Ectodermal cell (in vitro differentiated cells): ENCODE results near the gene RSAD2.

Experiments
- H3K27ac ChIP-seq: 2 replicates; pipeline ENCODE4 v1.7.0; 2013; ENCODE audit warnings: mild to moderate bottlenecking, low read depth, low read length; ENCODE audit not compliant: insufficient read depth, poor library complexity, severe bottlenecking
- H3K27me3 ChIP-seq: 2 replicates; pipeline ENCODE4 v1.7.0; 2013; ENCODE audit warnings: mild to moderate bottlenecking, low read length; ENCODE audit not compliant: insufficient read depth, control insufficient read depth, poor library complexity, severe bottlenecking
- H3K36me3 ChIP-seq: one replicate; pipeline ENCODE4 v1.7.0; 2013; ENCODE audit warnings: low read length; ENCODE audit not compliant: control insufficient read depth, insufficient read depth
- H3K4me1 ChIP-seq: one replicate; pipeline ENCODE4 v1.7.0; 2013; ENCODE audit warnings: low read length; ENCODE audit not compliant: control insufficient read depth, insufficient read depth
- H3K4me3 ChIP-seq: 2 replicates; pipeline ENCODE4 v1.7.0; 2013; ENCODE audit warnings: low read depth, low read length, control low read depth; ENCODE audit not compliant: insufficient read depth
- H3K9me3 ChIP-seq: 2 replicates; pipeline ENCODE4 v1.7.0; 2013; ENCODE audit warnings: mild to moderate bottlenecking, low read length, moderate library complexity; ENCODE audit not compliant: control insufficient read depth
- WGBS, 2 experiments: methylation state at CpG; one replicate each; pipeline ENCODE4 v1.1.7; 2013; ENCODE audit warnings: missing lambda C conversion rate in 2 of 2; 5-methylcytosine and 5-hydroxymethylcytosine counted together

RSAD2 gene

DNA sequence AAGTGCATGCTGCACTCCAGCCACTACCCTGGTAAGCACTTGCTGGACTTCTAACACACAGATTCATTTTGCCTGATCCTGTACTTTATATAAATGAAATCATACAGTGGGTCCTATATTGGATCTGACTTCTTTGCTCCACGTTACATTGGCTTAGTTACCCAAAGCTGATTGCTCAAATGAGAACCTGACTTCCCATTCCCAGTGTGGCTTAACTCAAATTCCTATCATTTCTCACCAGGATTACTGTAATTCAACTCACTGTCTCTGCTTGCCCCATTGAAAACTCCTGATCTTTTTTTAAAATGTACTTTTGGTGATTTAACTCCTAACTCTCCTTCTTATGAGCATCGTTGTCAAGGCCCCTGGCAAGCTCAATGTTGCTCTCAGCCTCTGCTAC is 1.4 kb downstream of the RSAD2 start:
- H3K4me3 ChIP-seq, result no peak overlapping the region
- no peak overlapping the region for H3K27ac ChIP-seq
- H3K36me3 ChIP-seq, result no peaks in the 10 kb centered on the region
- H3K27me3 ChIP-seq, result no peaks in the 10 kb centered on the region
- peaks cover 2% of the 10 kb centered on the region for H3K9me3 ChIP-seq
- H3K4me1 ChIP-seq, result no peaks in the 10 kb centered on the region
- 85 to 97% methylated on average over 2 of the region's 2 CpGs for WGBS, 2 experiments

DNA sequence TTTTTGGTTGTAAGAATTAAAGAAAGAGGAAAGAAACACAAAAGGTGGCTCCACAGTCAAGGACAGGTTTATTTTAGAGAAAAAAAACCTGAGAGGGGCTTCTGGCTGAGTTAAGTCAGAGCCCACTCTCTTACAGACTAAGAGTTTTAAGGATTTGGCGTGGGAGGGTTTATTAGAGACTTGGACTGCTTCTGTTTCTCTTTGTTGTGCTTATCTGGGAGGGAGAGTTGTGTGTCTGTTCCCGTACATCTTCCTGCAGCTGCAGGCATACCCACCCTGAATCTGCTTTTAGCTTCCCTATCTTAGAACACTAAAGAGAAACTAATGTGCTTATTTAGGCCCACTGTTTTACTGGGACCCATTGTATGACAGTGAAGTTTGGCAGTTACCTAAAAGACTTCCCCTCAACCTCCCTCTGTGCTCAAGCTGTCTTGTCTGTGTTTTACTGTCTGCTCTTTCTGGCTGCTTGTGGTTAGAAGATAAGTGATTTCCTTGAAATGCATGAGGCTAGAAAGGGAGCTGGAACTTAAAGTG is 2.7 kb downstream of the RSAD2 start:
- peaks cover 2% of the 10 kb centered on the region for H3K9me3 ChIP-seq
- no peak overlapping the region for H3K27ac ChIP-seq
- H3K36me3 ChIP-seq, result no peaks in the 10 kb centered on the region
- no peak overlapping the region for H3K4me3 ChIP-seq
- 78 to 86% methylated on average over 2 of the region's 2 CpGs for WGBS, 2 experiments
- H3K27me3 ChIP-seq, result no peaks in the 10 kb centered on the region
- no peaks in the 10 kb centered on the region for H3K4me1 ChIP-seq

DNA sequence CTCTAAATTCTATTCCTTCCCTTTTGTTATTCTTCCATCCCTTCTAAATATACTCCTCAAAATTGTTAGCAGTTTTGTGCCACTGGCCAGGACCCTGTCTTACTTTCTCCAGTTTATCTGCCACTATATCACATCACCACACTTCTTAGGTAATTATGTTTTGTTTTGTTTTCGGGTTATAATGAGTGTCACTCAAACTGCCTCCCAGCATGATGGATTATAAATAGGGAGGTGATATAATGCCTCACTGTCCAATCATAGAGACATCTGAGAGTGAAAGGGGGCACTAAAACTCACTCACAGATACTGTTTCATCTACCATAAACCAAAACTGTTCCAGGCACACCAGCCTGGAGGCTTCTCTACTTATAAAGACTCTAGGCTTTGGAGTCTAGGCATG is 3.5 kb downstream of the RSAD2 start:
- Histone ChIP-seq H3K36me3 (no peaks in the 10 kb centered on the region), H3K27me3 (no peaks in the 10 kb centered on the region), H3K4me3 (no peak overlapping the region), H3K27ac (no peak overlapping the region), H3K9me3 (peaks cover 2% of the 10 kb centered on the region), H3K4me1 (no peaks in the 10 kb centered on the region)
- WGBS, 2 experiments, result no CpG with 5 or more reads among the region's 1 CpG

DNA sequence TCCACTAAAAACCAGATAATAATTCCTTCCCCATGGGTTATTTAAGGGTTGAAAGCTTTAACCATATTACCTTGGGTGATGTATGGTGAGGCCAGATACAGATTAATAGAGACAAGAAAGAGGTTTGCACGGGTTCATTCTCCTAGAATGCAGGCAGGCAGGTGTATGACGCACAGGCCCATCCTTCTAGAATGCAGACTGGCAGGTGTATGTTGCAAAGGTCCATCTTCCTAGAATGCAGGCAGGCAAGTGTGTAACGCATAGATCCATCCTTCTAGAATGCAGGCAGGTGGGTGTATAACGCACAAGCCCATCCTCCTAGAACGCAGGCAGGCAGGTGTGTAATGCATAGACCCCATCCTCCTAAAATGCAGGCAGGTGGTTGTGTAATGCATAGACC is 3.9 kb downstream of the RSAD2 start:
- Histone ChIP-seq H3K36me3 (no peaks in the 10 kb centered on the region), H3K27ac (no peak overlapping the region), H3K9me3 (peaks cover 2% of the 10 kb centered on the region), H3K4me1 (no peaks in the 10 kb centered on the region), H3K27me3 (no peaks in the 10 kb centered on the region), H3K4me3 (no peak overlapping the region)
- WGBS, 2 experiments, result 92 to 93% methylated on average over 5 of the region's 5 CpGs

DNA sequence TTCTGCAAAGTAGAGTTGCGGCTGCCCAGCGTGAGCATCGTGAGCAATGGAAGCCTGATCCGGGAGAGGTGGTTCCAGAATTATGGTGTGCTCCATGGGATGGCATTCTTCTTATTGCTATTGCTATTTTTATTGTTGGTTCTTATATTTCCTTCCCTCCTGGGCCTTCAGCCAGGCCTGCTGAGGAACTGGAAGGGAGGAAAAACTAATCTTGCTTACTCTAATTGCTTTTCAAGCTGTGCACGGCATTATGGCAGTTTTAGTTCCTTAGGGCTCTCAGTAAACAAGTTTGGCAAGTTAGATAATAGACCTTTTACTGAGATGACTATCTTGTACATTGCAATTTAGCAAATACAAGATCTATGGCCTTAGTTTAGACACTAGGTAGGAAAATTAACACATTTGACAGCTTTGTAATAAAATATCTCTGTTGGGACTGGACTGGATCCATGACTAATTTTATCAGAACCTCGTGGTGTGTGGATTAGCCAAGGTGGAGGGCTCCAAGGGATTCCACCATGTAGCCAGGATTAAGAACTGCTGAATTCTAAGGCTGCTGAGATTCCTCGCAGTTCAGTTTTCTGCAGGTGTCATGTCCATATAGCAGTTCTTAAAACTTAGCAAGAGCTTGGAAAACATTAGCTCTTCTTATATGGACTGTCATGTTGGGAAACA is 6.0 kb downstream of the RSAD2 start:
- WGBS, 2 experiments, result 89 to 93% methylated on average over 7 of the region's 7 CpGs
- H3K36me3 ChIP-seq, result no peaks in the 10 kb centered on the region
- no peaks in the 10 kb centered on the region for H3K4me1 ChIP-seq

DNA sequence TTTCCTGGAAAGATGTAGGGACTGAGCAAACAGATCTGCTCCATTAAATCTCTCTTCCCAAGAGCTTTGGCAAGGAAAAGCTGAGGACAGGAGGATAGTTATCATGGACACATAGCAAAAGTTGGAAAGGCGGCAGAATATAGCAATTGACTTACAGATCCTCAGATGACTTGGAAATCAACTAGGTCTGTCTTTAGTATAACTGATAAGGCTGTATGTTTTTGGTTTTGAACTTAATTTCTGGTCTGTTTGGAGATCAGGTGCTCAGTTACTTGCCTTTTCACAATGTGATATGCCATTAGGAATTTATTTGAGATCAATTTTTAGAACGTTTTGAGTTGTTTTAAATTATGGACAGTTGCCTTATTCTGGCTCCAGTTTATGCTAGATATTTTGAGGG is 8.0 kb downstream of the RSAD2 start:
- Histone ChIP-seq H3K27ac (no peak overlapping the region), H3K36me3 (no peaks in the 10 kb centered on the region), H3K4me3 (no peak overlapping the region), H3K4me1 (no peaks in the 10 kb centered on the region), H3K27me3 (no peaks in the 10 kb centered on the region), H3K9me3 (no peaks in the 10 kb centered on the region)
- WGBS, 2 experiments, result 91 to 92% methylated on average over 2 of the region's 2 CpGs

More for the DNA sequence above, 6.0 kb downstream of the RSAD2 start:
- H3K9me3 ChIP-seq, result peaks cover 2% of the 10 kb centered on the region
- H3K27ac ChIP-seq, result no peak overlapping the region
- no peak overlapping the region for H3K4me3 ChIP-seq
- no peaks in the 10 kb centered on the region for H3K27me3 ChIP-seq

DNA sequence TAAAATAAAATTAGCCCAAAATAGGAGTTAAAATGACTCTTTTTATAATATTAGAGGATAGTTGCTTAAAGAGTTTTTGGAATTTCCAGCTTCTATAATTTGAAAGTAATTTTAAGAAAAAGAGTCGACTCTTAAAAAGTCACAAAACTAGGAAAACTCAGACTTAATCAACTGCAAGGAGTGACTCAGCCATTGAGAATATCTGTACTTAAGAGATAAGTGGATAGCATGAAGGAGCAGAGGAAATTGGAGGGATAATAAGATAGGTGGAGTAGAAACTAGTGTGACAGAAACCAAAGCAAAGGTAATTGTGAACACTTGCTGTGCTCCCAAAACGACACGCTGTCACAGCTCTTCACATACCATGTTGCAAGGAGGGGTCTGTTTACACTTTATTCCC is 8.4 kb downstream of the RSAD2 start:
- 91 to 92% methylated on average over 3 of the region's 3 CpGs for WGBS, 2 experiments
- no peaks in the 10 kb centered on the region for H3K27me3 ChIP-seq
- H3K36me3 ChIP-seq, result no peaks in the 10 kb centered on the region
- H3K4me3 ChIP-seq, result no peak overlapping the region
- no peaks in the 10 kb centered on the region for H3K4me1 ChIP-seq
- no peak overlapping the region for H3K27ac ChIP-seq
- H3K9me3 ChIP-seq, result no peaks in the 10 kb centered on the region

DNA sequence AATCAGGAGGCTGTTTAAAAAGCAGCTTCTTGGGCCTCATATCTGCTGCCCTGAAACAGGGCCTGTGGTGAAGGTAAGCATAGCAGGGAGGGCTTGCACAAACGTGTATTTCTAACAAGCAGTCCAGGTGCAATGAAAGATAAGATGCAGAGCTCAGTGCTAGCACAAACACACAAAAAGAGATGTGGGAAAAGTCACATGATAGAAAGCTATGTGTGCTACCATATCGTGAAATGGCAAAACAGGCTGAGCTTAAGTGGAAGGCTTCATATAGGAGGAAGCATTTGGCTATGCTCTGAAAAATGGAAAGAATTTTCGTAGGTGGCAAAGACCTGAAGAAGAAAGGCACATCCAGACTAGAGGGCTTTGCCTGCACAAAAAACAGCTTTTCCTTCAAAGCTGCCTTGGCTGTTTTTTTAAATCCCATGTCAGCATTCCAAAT is 10.2 kb downstream of the RSAD2 start:
- WGBS, 2 experiments, result 82 to 91% methylated on average over 3 of the region's 3 CpGs
- Histone ChIP-seq H3K27me3 (no peaks in the 10 kb centered on the region), H3K4me3 (no peak overlapping the region), H3K27ac (no peak overlapping the region), H3K4me1 (no peaks in the 10 kb centered on the region), H3K9me3 (no peaks in the 10 kb centered on the region), H3K36me3 (no peaks in the 10 kb centered on the region)

DNA sequence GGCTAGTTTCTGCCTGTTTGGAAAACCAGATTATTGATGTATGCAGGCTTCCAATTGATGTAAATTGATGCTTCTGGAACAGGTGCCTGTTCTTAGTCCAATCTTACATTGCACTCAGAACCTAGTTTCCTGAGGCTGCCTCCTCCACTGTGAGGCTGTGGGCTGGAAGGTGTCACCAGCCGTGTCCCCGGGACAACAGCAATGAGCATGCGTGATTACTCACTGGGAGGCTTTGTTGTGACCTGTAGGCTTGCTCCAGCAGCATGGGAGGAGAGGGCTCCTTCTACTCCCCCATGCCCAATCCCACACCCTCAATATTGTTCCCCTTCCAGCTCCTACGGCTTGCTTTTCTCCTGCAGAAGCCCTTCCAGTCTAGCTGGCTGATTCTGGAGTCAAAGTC is 11.1 kb downstream of the RSAD2 start:
- Histone ChIP-seq H3K9me3 (no peaks in the 10 kb centered on the region), H3K4me1 (no peaks in the 10 kb centered on the region), H3K27me3 (no peaks in the 10 kb centered on the region), H3K36me3 (no peaks in the 10 kb centered on the region), H3K27ac (no peak overlapping the region), H3K4me3 (no peak overlapping the region)
- 87 to 94% methylated on average over 4 of the region's 4 CpGs for WGBS, 2 experiments

DNA sequence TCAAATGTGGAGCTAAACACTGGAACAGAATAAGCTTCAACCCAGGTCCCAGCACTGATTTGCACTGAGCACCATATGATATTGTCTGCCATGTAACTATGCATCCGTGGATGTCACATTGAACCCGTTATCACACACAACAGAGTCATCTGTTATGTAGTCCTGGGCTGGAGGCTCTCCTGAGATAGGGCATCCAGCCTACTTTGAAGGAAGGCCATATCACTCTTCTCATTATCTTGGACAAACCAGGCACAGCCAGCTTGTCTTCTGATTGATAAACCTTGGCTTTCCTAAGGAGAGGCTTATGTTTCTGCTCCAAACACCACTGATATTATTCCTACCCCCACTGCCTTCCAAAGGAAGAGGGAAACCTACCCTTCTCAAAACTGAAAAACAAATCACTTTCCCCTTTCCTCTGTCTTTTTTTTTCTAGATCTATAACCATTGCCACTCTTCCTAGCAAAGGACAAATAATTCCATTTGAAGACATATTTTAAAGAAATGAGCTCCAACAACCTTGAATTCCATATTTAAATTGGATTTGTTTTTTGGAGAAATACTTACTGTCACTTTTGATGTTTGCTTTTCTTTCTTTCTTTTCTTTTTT is 16.4 kb downstream of the RSAD2 start:
- Histone ChIP-seq H3K9me3 (no peaks in the 10 kb centered on the region), H3K27me3 (no peaks in the 10 kb centered on the region), H3K27ac (no peak overlapping the region), H3K4me3 (no peak overlapping the region), H3K36me3 (no peaks in the 10 kb centered on the region), H3K4me1 (no peaks in the 10 kb centered on the region)
- WGBS, 2 experiments, result 92 to 95% methylated on average over 2 of the region's 2 CpGs
